HG02943 (cell line): ENCODE data around the gene VILL.
"Not testable (repeated sequence)": the region's sequence is repeated elsewhere in the genome, so short reads cannot be mapped to it uniquely, and the experiment has no call there.

Source experiments
- ATAC-seq: cut with Tn5 transposase; IDR thresholded peaks from one replicate; pipeline ENCODE4 v1.9.1; 2021; ENCODE audit warnings: mild to moderate bottlenecking, low read depth, moderate library complexity; ENCODE audit not compliant: unreplicated experiment

The VILL gene

GRCh38 chr3:38031022-38031994 lies 40.7 kb downstream of the VILL start:
- no peak for ATAC-seq

- no peak for ATAC-seq
Measured at GRCh38 chr3:38032328-38032865, 41.8 kb downstream of the VILL start.

- ATAC-seq, result not testable (repeated sequence)
Measured at GRCh38 chr3:38033586-38033985, 43.0 kb downstream of the VILL start.

GRCh38 chr3:38034335-38034734 lies 43.7 kb downstream of the VILL start:
- not testable (repeated sequence) for ATAC-seq

- no peak for ATAC-seq
Measured at GRCh38 chr3:38036286-38036685, 45.7 kb downstream of the VILL start.

- no peak for ATAC-seq
Measured at GRCh38 chr3:38036906-38037305, 46.3 kb downstream of the VILL start.

GRCh38 chr3:38038447-38038911 lies 47.9 kb downstream of the VILL start:
- no peak for ATAC-seq

- peak; percentile 77 for ATAC-seq
Measured at GRCh38 chr3:38039101-38039898, 48.7 kb downstream of the VILL start, which contains the start of gene DLEC1. TSS of gene DLEC1 (plus strand) at chr3:38039208. CDS start at chr3:38039226, 18 bp downstream.

GRCh38 chr3:38039899-38040261 lies 49.3 kb downstream of the VILL start:
- peak; percentile 46 for ATAC-seq

- ATAC-seq, result no peak
Measured at GRCh38 chr3:38040401-38040800, 49.8 kb downstream of the VILL start.

- ATAC-seq, result no peak
Measured at GRCh38 chr3:38043486-38043885, 52.9 kb downstream of the VILL start.

GRCh38 chr3:38046027-38046426 lies 55.4 kb downstream of the VILL start:
- ATAC-seq, result no peak

- no peak for ATAC-seq
Measured at GRCh38 chr3:38046821-38047220, 56.2 kb downstream of the VILL start.

- ATAC-seq, result no peak
Measured at GRCh38 chr3:38047896-38048295, 57.3 kb downstream of the VILL start.

- ATAC-seq, result no peak
Measured at GRCh38 chr3:38049358-38050126, 59.0 kb downstream of the VILL start.

GRCh38 chr3:38051131-38051530 lies 60.5 kb downstream of the VILL start:
- no peak for ATAC-seq

- not testable (repeated sequence) for ATAC-seq
Measured at GRCh38 chr3:38053286-38053685, 62.7 kb downstream of the VILL start.

GRCh38 chr3:38053813-38054498 lies 63.4 kb downstream of the VILL start:
- not testable (repeated sequence) for ATAC-seq

- ATAC-seq, result no peak
Measured at GRCh38 chr3:38054499-38055001, 64.0 kb downstream of the VILL start.
